Measurements from ENCODE around the gene PPP1R12C. TPM values are rescaled to one million over a fixed set of nuclear protein-coding genes. Genes with fewer than 3 reads are reported as not detected.

PPP1R12C gene
- total RNA-seq, 1 donor from 2014 or later, result 62.9 TPM

GRCh38 chr19:55095260-55096060 lies 22.0 kb downstream of the PPP1R12C start:
- H3K27me3 ChIP-seq (ENCODE audit: control insufficient read depth, insufficient read depth, low read length), result no peaks in the 10 kb centered on the region
- no peak for DNase-seq (ENCODE audit: low read depth)
- TF ChIP-seq CTCF (IDR thresholded peaks at IDR 0.05; ENCODE audit: insufficient read depth, low read length, poor library complexity, severe bottlenecking), result no peak
- H3K4me3 ChIP-seq (ENCODE audit: low read depth, low read length), result no peak overlapping the region
- H3K36me3 ChIP-seq (ENCODE audit: control insufficient read depth, insufficient read depth, low read length), result peaks cover 3% of the 10 kb centered on the region

GRCh38 chr19:55094456-55095259 lies 22.8 kb downstream of the PPP1R12C start:
- no peak for TF ChIP-seq CTCF (IDR thresholded peaks at IDR 0.05; ENCODE audit: insufficient read depth, low read length, poor library complexity, severe bottlenecking)
- Histone ChIP-seq H3K4me3 (ENCODE audit: low read depth, low read length) (no peak overlapping the region), H3K27me3 (ENCODE audit: control insufficient read depth, insufficient read depth, low read length) (no peaks in the 10 kb centered on the region), H3K36me3 (ENCODE audit: control insufficient read depth, insufficient read depth, low read length) (peaks cover 3% of the 10 kb centered on the region)
- DNase-seq (ENCODE audit: low read depth), result no peak

GRCh38 chr19:55092423-55093318 lies 24.8 kb downstream of the PPP1R12C start:
- DNase-seq (ENCODE audit: low read depth), result no peak
- no peak for TF ChIP-seq CTCF (IDR thresholded peaks at IDR 0.05; ENCODE audit: insufficient read depth, low read length, poor library complexity, severe bottlenecking)
- no peak overlapping the region for H3K4me3 ChIP-seq (ENCODE audit: low read depth, low read length)
- peaks cover 4% of the 10 kb centered on the region for H3K36me3 ChIP-seq (ENCODE audit: control insufficient read depth, insufficient read depth, low read length)
- H3K27me3 ChIP-seq (ENCODE audit: control insufficient read depth, insufficient read depth, low read length), result no peaks in the 10 kb centered on the region

GRCh38 chr19:55091955-55092354 lies 25.5 kb downstream of the PPP1R12C start:
- peaks cover 4% of the 10 kb centered on the region for H3K36me3 ChIP-seq (ENCODE audit: control insufficient read depth, insufficient read depth, low read length)

More at GRCh38 chr19:55091955-55092354, 25.5 kb downstream of the PPP1R12C start:
- no peaks in the 10 kb centered on the region for H3K27me3 ChIP-seq (ENCODE audit: control insufficient read depth, insufficient read depth, low read length)
- no peak for DNase-seq (ENCODE audit: low read depth)
- H3K4me3 ChIP-seq (ENCODE audit: low read depth, low read length), result no peak overlapping the region
- TF ChIP-seq CTCF (IDR thresholded peaks at IDR 0.05; ENCODE audit: insufficient read depth, low read length, poor library complexity, severe bottlenecking), result no peak
